ENCODE data around the gene DNAJA4.

DNA sequence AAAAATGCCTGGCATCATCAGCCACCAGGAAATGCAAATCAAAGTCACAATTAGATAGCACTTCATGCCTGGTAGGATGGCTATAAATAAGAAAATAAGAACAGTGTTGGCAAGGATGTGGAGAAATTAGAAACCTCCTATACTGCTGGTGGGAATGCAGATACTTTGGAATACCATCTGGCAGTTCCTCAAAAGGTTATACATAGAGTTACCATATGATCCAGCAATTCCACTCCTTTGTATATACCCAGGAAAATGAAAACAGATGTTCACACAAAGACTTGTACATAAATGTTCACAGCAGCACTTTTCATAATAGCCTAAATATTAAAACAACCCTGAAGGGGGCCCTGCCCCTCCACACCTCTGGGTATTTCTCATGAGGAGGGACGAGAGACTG is 43.6 kb upstream of the DNAJA4 start:
- TF ChIP-seq, protein P1, sequence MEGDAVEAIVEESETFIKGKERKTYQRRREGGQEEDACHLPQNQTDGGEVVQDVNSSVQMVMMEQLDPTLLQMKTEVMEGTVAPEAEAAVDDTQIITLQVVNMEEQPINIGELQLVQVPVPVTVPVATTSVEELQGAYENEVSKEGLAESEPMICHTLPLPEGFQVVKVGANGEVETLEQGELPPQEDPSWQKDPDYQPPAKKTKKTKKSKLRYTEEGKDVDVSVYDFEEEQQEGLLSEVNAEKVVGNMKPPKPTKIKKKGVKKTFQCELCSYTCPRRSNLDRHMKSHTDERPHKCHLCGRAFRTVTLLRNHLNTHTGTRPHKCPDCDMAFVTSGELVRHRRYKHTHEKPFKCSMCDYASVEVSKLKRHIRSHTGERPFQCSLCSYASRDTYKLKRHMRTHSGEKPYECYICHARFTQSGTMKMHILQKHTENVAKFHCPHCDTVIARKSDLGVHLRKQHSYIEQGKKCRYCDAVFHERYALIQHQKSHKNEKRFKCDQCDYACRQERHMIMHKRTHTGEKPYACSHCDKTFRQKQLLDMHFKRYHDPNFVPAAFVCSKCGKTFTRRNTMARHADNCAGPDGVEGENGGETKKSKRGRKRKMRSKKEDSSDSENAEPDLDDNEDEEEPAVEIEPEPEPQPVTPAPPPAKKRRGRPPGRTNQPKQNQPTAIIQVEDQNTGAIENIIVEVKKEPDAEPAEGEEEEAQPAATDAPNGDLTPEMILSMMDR (IDR thresholded peaks at IDR 0.05; ENCODE audit: low read length): no peak
- no peak for TF ChIP-seq EZH2 (IDR thresholded peaks at IDR 0.05; ENCODE audit: borderline replicate concordance, low read length)

Data from OCI-LY1 (cell line).